Caki2 (cell line): Measurements from ENCODE around the gene CA12. TPM values are rescaled to one million over a fixed set of nuclear protein-coding genes. Genes with fewer than 3 reads are reported as not detected.
A peak's percentile ranks its signal among the peaks of the same experiment; 100 is the strongest.

Experiments used
- DNase-seq: peaks from one replicate; pipeline ENCODE4 v3.0.0-alpha.2; 2015; ENCODE audit warnings: low read depth
- in situ Hi-C: cut with HindIII; loops from 2 replicates; pipeline ENCODE4 v1.10.0; 2016; ENCODE audit warnings: low sequenced_read_pairs, low pct_unique_long_range_greater_than_20kb, mixed read lengths
- total RNA-seq: library from RNA; depleted of rRNA; stranded (reverse); fragments of >200 nt; shearing (Covaris generic); gene quantifications from 2 replicates; pipeline ENCODE4 v1.2.3, GENCODE V29; 2014; ENCODE audit warnings: low replicate concordance

CA12 gene
- total RNA-seq, 1 experiment from 2014 or later = 272 TPM

DNA sequence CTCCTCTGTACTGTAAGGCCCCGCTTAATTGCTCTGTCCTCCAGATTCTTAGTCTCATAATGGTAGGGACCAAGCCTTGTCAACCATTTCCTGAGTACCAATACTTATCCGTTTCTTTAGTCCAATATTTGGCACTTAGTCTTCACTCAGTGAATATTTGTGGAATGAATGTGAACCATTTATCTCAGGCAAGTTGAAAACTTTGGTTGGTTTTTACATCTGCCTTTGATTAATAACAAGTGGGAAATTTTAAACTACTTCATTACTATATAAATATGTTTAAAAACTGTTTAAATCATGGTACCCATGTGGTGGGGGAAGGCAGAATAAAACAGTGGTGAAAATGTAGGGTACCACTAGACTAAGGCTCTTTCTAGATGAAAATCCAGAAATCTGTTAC, 15.2 kb downstream of the CA12 start:
- DNase-seq = no peak
- in situ Hi-C loops = no loop called here

- in situ Hi-C loops = no loop called here
- DNase-seq = no peak
Measured at GRCh38 chr15:63365273-63365680, 16.4 kb downstream of the CA12 start.

DNA sequence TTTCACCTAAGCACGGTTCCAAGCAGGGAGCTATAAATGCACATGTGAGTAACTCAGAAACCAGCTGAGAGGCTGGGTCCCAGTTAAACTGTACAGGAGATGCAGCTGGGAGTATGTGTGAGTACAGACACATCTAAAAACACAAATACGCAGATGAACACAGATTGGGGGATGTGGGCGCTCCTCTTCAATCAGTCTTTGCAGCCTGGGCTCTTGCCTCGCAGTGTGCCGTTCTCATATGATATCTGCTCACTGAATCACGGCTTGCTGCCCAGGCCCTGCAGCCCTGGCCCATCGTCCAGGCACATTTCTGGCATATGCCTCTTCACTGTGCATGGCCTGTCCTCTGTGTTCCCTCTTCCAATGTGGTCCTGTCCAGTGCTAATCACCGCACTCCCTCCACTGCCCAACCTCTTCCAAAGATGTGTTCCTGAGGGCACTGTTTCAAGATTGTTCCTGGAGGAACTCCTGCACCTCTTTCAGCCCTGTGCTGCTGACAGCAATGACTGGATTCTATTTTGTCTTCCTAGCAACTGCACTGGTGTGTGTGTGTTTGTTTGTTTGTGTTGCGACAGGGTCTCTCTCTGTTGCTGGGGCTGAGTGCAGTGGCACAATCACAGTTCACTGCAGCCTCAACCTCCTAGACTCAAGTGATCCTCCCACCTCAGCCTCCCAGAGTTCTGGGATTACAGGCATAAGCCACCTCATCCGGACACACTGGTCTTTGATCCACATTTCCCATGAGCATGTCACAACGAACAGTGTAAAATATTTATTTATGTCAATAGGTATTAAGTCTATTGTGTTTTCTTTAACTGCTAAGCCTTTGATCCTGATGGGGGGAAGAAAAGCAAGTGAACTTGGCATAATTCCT, 17.0 kb downstream of the CA12 start:
- DNase-seq = peak; percentile 59
- in situ Hi-C loops = no loop called here

GRCh38 chr15:63363292-63363691, 18.4 kb downstream of the CA12 start:
- in situ Hi-C loops = no loop called here
- DNase-seq = no peak

- DNase-seq = no peak
- in situ Hi-C loops = no loop called here
Measured at GRCh38 chr15:63362885-63363284, 18.8 kb downstream of the CA12 start.

GRCh38 chr15:63362196-63362595, 19.4 kb downstream of the CA12 start:
- in situ Hi-C loops = no loop called here
- peak; percentile 97 for DNase-seq

GRCh38 chr15:63360170-63360569, 21.5 kb downstream of the CA12 start:
- in situ Hi-C loops = no loop called here

DNA sequence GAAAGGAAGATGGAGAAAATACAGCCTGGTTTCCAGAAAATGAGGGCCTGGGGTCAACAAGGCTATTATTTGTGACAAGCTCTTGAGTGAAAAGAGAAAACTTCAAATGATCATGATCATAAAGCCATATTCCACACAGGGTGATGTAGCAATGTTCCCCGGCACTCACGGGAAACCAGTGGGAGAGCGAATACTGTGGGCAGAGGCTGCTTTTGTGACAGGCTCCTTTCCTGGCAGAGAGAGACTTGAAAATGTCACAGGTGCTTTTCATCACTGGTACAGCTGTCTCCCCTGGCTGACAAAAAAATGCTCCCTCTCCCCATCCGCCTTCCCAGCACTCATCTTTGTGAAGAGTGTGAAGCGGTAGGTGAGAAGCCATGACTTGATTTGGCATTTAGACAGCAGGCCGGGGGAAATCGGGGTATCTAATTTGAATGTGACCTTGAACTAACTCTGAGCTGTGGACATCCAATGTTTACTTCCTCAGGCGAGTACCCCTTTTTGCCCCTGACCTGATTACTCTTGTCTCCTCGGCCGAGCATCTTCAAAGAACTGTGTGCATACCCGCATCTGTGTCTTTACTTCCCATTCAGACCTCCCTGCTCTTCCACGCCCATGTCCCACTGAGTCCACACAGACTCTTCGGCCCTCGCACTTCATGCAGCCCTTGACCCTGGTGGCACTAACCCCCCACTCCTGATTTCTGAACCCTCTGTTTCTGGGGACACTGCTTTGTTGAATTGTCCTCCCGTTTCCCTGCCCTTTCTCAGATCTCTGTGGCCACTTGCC, 23.2 kb downstream of the CA12 start:
- in situ Hi-C loops = no loop called here
- no peak for DNase-seq

More at GRCh38 chr15:63360170-63360569, 21.5 kb downstream of the CA12 start:
- no peak for DNase-seq

DNA sequence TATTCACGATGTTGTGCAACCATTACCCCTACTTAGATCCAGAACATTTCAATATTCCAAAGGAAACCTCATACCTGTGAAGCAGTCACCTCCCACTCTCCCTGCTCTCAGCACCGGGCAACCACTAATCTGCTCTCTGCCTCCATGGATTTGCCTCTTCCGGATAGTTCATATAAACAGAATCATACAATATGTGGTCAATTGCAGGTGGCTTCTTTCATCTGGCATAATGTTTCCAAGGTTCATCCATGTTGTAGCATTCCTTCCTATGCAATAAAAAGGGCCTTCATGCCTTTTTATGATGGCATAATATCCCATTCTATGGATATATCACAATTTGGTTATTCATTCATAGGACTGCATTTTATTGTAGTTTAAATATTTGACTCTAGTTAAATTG, 23.9 kb downstream of the CA12 start:
- in situ Hi-C loops = no loop called here
- no peak for DNase-seq

- in situ Hi-C loops = no loop called here
- DNase-seq = no peak
Measured at GRCh38 chr15:63357061-63357460, 24.6 kb downstream of the CA12 start.

- in situ Hi-C loops = no loop called here
- DNase-seq = peak; percentile 75
Measured at GRCh38 chr15:63354821-63355650, 26.6 kb downstream of the CA12 start.

GRCh38 chr15:63353887-63354286, 27.8 kb downstream of the CA12 start:
- in situ Hi-C loops = no loop called here
- peak; percentile 68 for DNase-seq

DNA sequence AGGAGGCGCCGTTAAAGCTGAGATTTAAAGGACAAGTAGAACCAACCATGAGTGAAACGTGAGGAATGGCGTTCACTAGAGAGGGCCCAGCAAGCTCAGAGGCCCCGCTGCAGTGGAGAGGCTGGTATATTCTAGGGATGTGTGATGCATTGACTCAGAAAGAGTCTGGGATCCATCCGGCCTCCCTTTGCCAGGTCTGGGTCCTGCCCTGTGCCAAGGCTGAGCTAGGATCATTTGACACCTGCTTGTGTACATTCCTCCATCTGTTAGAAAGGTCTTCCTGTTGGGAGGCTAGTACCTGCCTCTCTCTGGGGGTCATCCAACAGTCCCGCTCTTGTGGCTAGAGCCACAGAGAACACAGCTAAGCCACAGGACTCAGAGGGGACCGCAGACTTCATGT, 28.4 kb downstream of the CA12 start:
- no peak for DNase-seq
- in situ Hi-C loops = no loop called here

DNA sequence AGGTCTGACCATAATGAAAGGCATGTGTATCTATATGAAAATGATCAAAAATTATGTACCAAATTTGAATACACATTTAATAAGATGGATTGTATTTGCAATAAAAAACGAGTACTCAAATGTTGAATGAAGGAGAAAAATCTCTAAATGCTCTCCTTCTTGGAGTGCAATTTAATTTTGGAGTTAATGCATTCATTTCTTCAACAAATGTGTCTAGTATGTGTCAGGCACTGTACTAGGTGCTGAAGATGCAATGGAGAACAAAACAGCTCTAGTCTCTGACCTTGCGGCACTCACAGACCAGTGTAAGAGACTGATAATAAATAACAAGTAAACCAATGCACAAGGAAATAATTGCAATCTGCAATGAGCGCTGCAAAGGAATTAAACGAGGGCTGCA, 28.8 kb downstream of the CA12 start:
- no peak for DNase-seq
- in situ Hi-C loops = no loop called here

- in situ Hi-C loops = no loop called here
- DNase-seq = no peak
Measured at GRCh38 chr15:63351170-63351569, 30.5 kb downstream of the CA12 start.

- in situ Hi-C loops = no loop called here
- no peak for DNase-seq
Measured at GRCh38 chr15:63350178-63350621, 31.4 kb downstream of the CA12 start.

DNA sequence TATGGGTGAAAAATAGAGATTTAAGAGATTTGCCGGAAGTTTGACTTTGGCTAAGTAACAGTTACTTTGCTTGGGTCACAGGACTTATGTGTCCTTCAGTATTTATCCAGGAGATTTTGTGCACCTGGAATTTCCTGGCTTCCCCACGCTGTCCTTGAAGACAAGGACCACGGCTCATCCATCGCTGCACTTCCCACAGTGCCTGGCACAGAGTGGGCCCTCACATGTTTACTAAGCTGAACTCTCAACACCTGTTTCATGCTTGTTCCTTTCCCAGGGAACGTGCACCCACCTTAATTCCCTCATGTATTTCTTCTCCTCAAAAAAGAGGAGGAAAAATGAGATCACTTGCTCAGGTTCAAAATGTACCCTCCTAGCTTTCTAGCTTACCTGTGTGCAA, 32.0 kb downstream of the CA12 start:
- no peak for DNase-seq
- in situ Hi-C loops = no loop called here

GRCh38 chr15:63349156-63349555, 32.5 kb downstream of the CA12 start:
- DNase-seq = no peak

DNA sequence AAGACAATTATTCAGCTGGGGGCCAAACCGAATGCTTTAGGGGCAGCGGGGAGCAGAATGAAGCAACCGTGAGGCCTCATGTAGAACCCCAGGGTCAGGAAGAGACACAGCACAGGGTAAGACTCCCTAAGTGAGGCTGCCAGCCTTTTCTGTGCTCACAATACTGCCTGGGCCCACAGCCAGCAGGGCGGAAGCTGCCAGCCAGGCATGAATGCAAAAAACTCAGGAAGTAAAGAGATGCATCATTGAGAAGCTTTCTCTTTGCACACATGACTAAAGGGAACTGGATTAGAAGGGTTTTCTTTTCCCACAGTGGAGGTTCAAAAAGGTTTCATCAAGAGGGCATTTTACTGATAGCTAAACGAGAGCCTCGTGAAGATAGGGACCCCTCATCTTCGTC, 33.3 kb downstream of the CA12 start:
- in situ Hi-C loops = no loop called here
- DNase-seq = peak; percentile 67

More at GRCh38 chr15:63349156-63349555, 32.5 kb downstream of the CA12 start:
- in situ Hi-C loops = no loop called here
